Kidney capillary endothelial cell (primary cell): Measurements from ENCODE around the gene XXYLT1.

Source experiments
- DNase-seq: peaks from one replicate; pipeline ENCODE4 v3.0.0-alpha.2; 2018; ENCODE audit warnings: low spot score

Gene XXYLT1

DNA sequence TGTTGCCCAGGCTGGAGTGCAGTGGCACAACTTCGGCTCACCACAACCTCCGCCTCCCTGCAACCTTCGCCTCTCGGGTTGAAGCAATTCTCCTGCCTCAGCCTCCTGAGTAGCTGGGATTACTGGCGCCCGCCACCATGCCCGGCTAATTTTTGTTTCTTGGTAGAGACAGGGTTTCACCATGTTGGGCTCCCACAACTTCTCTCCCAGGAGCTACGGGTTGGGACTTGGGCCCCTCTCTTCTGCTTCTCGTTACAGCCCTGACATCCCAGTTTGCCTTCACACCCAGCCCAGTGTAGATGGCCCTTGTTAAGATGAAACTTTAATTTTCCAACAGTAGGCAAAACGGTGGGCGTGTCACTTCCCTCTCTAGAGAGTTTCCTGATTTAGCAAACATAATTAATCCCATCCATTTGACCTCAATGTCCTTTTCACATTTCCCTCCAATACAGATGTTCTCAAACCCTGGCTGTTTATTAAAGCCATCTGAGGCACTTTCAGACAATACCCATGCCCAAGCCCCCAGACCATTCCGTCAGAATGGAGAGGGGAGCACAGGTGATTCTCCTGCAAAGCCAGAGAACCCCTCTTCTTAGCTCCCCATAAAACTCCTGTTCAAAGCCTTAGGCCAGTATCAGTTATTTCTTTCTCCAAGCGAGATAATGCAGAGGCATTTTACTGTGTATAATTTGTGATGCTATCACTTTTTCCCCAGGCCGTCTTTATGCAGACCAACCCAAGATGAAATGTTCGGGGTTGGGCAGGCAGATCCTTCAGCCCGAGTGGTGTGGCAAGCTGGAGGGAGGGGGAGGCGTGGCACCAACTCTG, 245.7 kb downstream of the XXYLT1 start:
- DNase-seq = no peak

DNA sequence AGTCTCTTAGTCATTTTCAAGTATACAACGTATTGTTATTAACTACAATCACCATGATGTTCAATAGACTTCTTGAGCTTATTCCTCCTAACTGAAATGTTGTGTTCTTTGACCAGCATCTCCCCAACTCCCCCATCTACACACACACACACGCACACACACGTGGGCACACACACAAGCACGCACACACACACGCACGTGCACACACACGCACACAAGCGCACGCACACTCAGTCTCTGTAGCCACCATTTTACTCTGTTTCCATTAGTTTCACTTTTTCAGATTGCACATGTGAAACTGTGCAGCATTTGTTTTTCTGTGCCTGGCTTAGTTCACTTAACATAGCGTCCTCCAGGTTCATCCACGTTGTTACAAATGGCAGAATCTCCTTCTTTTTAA, 247.0 kb downstream of the XXYLT1 start:
- no peak for DNase-seq

- DNase-seq = no peak
Measured at GRCh38 chr3:195023576-195023975, 247.4 kb downstream of the XXYLT1 start.

GRCh38 chr3:195021692-195022091, 249.3 kb downstream of the XXYLT1 start:
- DNase-seq = no peak

DNA sequence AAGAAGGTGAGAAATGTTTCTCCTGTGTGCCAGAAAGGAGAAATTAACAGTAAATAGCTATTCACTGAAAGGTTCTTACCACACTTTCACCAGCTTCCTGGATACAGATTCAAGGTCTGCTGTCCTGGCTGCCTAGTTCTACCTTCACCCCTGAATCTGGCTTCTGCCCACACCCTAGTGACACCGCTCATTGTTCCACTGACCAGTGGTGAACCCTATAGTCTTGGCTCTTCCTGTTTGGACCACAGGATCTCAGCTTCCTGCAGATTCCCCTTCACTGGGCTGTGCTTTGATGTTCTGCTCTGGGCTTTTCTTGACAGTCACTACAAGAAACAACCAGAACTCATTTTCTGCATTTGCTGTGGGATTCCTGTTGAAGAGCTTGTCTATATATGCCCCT, 250.0 kb downstream of the XXYLT1 start:
- DNase-seq = peak; percentile 36

- no peak for DNase-seq
Measured at GRCh38 chr3:195020185-195020584, 250.8 kb downstream of the XXYLT1 start.

- DNase-seq = no peak
Measured at GRCh38 chr3:195019335-195019734, 251.6 kb downstream of the XXYLT1 start.
